Stimulated activated CD8-positive, alpha-beta memory T cell treated with anti-CD3 and anti-CD28 coated beads, Interleukin-4, amount 100 ng/mL, for 4 hours (primary cell): ENCODE measurements around the gene VAPA.

ENCODE experiments used
- DNase-seq, 2 donors: peaks; one replicate each; pipeline ENCODE4 v3.0.0-alpha.2; 2020; ENCODE audit warnings: low read depth in 2 of 2, low spot score in 1 of 2

VAPA gene, protein sequence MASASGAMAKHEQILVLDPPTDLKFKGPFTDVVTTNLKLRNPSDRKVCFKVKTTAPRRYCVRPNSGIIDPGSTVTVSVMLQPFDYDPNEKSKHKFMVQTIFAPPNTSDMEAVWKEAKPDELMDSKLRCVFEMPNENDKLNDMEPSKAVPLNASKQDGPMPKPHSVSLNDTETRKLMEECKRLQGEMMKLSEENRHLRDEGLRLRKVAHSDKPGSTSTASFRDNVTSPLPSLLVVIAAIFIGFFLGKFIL

DNA sequence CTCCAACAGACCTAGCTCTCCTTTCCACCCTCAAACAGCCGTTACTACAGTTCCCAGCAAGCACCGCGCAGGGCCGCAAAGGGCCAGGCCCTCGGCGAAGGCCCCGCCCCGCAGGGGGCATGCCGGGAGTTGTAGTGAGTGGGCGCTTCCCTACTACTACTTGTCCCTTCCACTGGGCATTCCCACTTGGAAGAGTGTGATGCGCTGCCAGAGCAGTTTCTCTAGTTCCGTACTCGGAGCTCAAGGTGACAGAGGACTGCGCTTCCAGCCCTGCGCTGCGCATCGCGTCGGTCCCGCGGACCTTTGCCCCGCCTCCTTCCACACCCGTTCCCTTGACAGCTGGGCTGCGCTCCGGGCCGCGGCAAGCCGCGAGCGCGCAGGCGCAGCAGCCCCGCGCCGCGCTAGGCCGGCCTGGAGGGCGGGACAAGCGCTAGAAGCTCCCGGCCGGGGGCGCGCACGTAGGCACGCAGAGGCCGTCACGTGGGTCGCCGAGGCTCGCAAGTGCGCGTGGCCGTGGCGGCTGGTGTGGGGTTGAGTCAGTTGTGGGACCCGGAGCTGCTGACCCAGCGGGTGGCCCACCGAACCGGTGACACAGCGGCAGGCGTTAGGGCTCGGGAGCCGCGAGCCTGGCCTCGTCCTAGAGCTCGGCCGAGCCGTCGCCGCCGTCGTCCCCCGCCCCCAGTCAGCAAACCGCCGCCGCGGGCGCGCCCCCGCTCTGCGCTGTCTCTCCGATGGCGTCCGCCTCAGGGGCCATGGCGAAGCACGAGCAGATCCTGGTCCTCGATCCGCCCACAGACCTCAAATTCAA, at the start of gene VAPA:
TSS of gene VAPA (plus strand) at position 491 of the 808 bp plus-strand sequence. CDS start at position 732, 241 bp downstream.
- peak; percentile 79 to 86 for DNase-seq

- no peak for DNase-seq
Measured at GRCh38 chr18:9865764-9866490, 47.9 kb upstream of the VAPA start.

- DNase-seq: no peak
Measured at GRCh38 chr18:9866627-9867026, 47.2 kb upstream of the VAPA start.

GRCh38 chr18:9867071-9867594, 46.7 kb upstream of the VAPA start:
- no peak for DNase-seq

GRCh38 chr18:9868857-9869714, 44.7 kb upstream of the VAPA start:
- DNase-seq: no peak

DNA sequence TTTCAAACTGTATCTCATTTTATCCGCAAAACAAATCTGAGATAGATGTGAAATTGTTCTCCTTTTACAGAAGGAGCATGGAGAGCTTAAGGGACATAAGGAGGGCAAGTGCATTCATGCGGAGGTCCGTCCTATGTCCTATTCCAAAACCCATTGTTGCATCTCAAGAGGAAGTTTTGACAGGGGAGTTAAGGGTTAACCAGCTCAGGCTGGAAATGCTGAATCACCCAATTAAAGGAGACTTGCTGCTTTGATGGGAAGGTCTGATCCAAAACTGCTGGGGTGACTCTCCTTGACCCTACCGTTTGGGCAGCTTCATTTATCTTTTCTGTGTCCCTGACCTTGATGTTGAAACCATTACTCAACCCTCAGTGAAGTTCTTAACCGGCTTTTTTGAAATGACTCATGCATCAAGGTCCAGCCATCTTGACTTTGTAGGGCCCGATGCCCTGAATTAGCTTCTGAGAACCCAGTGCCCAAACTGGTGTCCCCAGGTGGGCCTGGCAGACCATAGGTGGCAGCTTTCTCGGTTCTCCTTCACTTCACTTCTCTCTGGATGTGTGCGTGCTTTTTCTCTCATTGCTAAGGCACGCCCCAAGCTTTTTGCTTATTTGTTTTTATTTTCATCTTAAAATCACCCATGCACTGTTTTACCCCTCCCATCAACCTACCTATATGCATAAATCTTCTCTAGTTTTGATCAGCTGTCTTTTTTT, 43.9 kb upstream of the VAPA start:
- no peak for DNase-seq

GRCh38 chr18:9870431-9871008, 43.3 kb upstream of the VAPA start:
- DNase-seq: no peak

GRCh38 chr18:9871244-9871746, 42.5 kb upstream of the VAPA start:
- no peak for DNase-seq

DNA sequence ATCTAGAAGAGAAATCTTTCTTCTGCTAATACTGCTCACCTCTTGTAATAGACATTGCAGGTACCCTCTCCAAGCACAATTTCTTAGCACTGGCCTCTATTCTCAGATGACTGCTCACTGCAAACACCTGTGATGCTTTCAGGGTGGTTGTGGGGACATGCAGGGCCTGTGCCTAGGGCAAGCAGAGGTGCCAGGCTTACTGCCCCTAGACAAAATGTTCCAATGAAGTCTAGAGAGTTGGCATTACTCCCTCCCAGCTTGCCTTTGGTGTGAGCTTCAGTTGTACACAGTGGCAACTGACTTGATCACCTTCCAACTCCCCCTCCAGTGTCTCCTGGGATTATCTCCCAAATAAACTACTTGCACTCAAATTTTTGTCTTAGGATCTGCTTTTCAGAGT, 41.0 kb upstream of the VAPA start:
- no peak for DNase-seq

- DNase-seq: no peak
Measured at GRCh38 chr18:9874728-9875127, 39.1 kb upstream of the VAPA start.

GRCh38 chr18:9876212-9876866, 37.5 kb upstream of the VAPA start:
- no peak for DNase-seq

DNA sequence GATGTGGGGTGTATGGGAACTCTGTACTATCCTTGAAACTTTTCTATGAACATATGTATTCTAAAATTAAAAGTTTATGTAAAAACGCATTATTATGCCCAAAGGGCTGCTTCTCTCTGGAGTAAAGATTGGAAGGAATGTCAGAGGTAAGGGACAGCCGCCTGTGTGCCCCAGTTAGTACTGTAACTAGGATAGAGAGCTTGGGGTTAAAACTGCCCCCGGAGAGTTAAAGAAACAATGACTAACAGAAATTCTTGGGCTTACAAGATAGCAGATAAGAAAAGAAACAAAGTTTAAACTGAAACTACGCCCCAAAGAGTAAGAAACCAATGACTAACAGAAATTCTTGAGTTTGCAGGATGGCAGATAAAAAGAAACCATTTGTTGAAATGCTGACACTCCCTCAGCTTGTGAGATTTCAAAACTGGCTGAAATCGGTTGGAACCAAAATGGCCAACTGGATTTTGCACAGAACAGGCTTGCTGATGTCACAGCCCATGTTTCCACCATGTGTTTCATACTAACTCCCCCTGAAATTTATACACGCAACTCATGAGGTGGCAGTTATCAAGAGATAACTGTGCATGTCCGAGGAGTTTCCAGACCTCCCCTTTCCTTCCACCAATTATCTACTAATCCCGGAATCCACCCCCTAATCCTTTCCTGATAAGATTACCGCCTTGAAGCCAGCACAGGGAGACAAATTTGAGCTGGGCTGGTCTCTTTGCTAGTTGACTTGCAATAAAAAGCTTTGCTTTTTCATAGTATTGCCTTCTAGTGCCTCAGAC, 36.8 kb upstream of the VAPA start:
- no peak for DNase-seq

- DNase-seq: no peak
Measured at GRCh38 chr18:9877655-9878014, 36.2 kb upstream of the VAPA start.

- DNase-seq: no peak
Measured at GRCh38 chr18:9878095-9878494, 35.7 kb upstream of the VAPA start.

GRCh38 chr18:9878783-9879242, 35.0 kb upstream of the VAPA start:
- no peak for DNase-seq

DNA sequence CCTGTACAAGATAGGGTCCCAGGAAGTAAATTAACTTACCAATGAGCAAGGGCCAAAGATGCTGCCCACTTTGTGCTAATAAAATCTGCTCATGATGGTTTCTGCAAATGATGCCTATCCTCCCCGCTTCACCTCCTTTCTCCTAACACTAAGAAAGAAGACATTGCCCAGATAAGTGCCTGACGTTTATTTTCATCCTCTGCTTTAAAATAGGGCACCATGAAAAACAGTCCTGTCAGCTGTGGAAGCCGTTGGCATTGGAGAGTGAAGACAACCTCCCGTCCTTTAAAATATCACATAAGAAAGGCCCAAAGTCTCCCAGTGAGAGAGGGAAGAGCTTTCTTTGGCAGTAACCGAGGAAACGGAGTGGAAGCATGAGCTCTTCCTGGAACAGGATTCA, 29.7 kb upstream of the VAPA start:
- DNase-seq: no peak

DNA sequence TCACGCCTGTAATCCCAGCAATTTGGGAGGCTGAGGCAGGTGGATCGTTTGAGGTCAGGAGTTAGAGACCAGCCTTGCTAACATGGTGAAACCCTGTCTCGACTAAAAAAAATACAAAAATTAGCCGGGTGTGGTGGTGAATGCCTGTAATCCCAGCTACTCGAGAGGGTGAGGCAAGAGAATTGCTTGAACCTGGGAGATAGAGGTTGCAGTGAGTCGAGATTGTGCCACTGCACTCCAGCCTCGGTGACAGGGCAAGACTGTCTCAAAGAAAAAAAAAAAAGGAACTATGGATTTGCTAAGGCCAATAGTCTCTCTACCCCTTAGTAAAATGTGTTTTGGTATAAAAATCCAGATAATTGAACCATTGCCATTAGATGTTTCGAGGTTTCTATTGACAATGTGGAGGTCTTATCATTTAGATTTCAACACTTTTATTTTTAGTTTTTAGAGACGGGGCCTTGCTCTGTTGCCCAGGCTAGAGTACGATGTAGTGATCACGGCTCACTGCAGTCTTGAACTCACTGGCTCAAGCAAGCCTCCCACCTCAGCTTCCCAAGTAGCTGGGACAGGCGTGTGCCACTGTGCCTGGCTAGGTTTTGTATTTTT, 29.2 kb upstream of the VAPA start:
- no peak for DNase-seq
